Activated CD4-positive, alpha-beta T cell treated with anti-CD3 and anti-CD28 coated beads, Interleukin-2, amount 10 ng/mL, durations not matched to agents 24 days and 14 days (primary cell): ENCODE measurements around the gene RSAD1. TPM values are rescaled to one million over a fixed set of nuclear protein-coding genes. Genes with fewer than 3 reads are reported as not detected.

Source experiments
- DNase-seq: peaks from one replicate; pipeline ENCODE4 v3.0.0; 2022
- H3K27ac Mint-ChIP-seq: one replicate; pipeline ENCODE4 v1.8.0; 2022; ENCODE audit warnings: mild to moderate bottlenecking, mixed read lengths
- H3K27me3 Mint-ChIP-seq: one replicate; pipeline ENCODE4 v1.8.0; 2022; ENCODE audit warnings: mixed read lengths
- H3K36me3 Mint-ChIP-seq: one replicate; pipeline ENCODE4 v1.8.0; 2022; ENCODE audit warnings: low read depth, mild to moderate bottlenecking, mixed read lengths
- H3K4me1 Mint-ChIP-seq: one replicate; pipeline ENCODE4 v1.8.0; 2021; ENCODE audit warnings: mixed read lengths
- H3K4me3 Mint-ChIP-seq: one replicate; pipeline ENCODE4 v1.8.0; 2022; ENCODE audit warnings: mild to moderate bottlenecking, moderate library complexity, mixed read lengths
- H3K9me3 Mint-ChIP-seq: one replicate; pipeline ENCODE4 v1.8.0; 2021; ENCODE audit warnings: mixed read lengths
- intact Hi-C: fragments of 100-400 bp; cut with micrococcal nuclease; formaldehyde crosslinking; loops from one replicate; pipeline ENCODE4 v1.15.1; 2023
- total RNA-seq: library from RNA; stranded (reverse); gene quantifications from 2 replicates; pipeline ENCODE4 v1.2.3, GENCODE V29; 2022

Gene RSAD1
- total RNA-seq, 1 donor from 2014 or later = 53.6 TPM

DNA sequence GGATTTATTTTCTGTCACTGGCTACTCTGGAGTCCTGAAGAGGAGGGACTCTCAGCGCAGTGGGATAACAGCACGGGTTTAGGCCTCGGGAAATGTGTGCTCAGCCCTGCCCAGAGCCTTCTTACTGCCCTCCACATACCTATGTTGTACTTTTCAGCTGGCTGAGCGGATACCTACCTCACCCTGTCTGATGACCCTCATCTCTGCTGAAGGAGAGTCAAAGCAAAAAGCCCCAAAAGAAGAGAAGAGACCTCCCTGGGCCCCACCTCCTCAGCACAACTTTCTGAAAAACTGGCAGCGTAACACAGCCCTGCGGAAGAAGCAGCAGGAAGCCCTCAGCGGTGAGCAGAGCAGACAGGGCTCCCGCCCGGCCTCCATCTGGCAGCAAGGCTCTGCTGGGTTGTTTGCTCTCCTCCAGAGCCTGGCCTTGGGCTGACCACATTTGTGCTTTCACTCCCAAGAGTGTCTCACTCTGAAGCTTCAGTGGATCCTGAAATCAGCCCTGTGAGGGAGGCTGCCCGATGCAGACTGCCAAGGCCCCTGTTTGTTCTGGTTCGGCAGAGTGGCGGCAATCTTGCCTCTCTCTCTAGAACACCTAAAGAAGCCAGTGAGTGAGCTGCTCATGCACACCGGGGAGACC is 39.8 kb downstream of the RSAD1 start:
- no peak for DNase-seq
- Mint-ChIP-seq H3K36me3 (no peaks in the 10 kb centered on the region), H3K4me3 (no peak overlapping the region), H3K9me3 (no peaks in the 10 kb centered on the region), H3K27ac (no peak overlapping the region), H3K4me1 (peaks cover 7% of the 10 kb centered on the region), H3K27me3 (no peaks in the 10 kb centered on the region)
- intact Hi-C loops = no loop called here

- Mint-ChIP-seq H3K4me1 (peaks cover 7% of the 10 kb centered on the region), H3K9me3 (no peaks in the 10 kb centered on the region), H3K27ac (no peak overlapping the region), H3K36me3 (no peaks in the 10 kb centered on the region), H3K27me3 (no peaks in the 10 kb centered on the region), H3K4me3 (no peak overlapping the region)
- DNase-seq = no peak
- intact Hi-C loops = no loop called here
These were observed 40.6 kb downstream of the RSAD1 start for GRCh38 chr17:50519141-50519834.

DNA sequence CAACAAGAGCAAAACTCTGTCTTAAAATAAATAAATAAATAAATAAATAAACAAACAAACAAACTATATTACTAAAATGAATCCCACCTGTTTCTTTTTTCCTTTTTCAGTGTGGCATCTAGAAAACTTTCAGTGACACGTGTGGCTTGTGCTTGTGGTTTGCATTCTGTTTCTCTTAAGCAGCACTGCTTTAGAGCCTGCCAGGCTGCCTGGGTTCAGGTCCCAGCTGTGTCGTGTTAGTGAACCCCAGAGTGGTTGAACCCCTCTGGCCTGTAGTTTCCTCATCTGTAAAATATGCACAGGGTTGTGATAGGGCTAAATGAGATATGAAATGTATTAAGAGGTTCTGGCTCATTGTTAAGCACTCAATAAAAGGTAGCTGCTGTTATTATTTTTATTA is 41.8 kb downstream of the RSAD1 start:
- peaks cover 7% of the 10 kb centered on the region for H3K4me1 Mint-ChIP-seq
- intact Hi-C loops = no loop called here
- no peak overlapping the region for H3K27ac Mint-ChIP-seq
- no peaks in the 10 kb centered on the region for H3K27me3 Mint-ChIP-seq
- no peak for DNase-seq
- H3K4me3 Mint-ChIP-seq = no peak overlapping the region
- no peaks in the 10 kb centered on the region for H3K36me3 Mint-ChIP-seq
- no peaks in the 10 kb centered on the region for H3K9me3 Mint-ChIP-seq

DNA sequence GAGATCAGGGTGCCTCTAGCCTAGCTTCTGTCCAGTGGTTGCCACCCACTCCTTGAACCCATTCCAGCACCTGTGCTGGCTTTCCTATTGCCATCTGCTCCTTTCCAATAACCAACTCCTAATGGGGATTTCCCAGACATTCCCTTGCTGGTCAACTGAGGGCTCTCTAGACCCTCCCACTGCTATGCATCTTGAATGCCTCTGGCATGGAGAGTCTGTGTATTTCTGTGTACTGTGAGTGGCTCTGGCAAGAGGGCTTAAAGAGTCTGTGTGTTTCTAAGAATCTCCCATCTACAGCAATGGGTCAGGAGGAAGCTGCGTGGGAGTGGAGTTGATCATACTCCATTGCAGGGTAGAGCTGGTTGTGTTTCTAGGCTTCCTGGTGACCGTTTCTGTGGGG is 42.9 kb downstream of the RSAD1 start:
- Mint-ChIP-seq H3K4me3 (no peak overlapping the region), H3K9me3 (no peaks in the 10 kb centered on the region), H3K27ac (no peak overlapping the region), H3K4me1 (peaks cover 7% of the 10 kb centered on the region), H3K36me3 (no peaks in the 10 kb centered on the region), H3K27me3 (no peaks in the 10 kb centered on the region)
- intact Hi-C loops = no loop called here
- DNase-seq = no peak

DNA sequence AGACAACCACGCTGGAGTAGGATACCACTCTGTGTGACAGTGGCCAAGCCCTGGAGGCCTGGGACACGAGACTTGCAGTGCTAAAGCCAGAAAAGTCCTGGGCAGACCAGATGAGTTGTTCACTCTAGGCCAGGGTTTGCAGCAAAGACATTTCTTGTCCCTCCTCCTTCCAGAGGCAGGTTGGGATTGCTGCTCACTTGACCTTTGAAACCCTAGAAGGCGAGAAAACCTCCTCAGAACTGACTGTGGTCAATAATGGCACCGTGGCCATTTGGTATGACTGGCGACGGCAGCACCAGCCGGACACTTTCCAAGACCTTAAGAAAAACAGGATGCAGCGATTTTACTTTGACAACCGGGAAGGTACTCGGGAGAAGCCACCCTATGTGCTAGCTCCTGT is 44.1 kb downstream of the RSAD1 start:
- H3K36me3 Mint-ChIP-seq = no peaks in the 10 kb centered on the region
- no peaks in the 10 kb centered on the region for H3K27me3 Mint-ChIP-seq
- H3K27ac Mint-ChIP-seq = no peak overlapping the region
- no peak for DNase-seq
- intact Hi-C loops = no loop called here
- no peak overlapping the region for H3K4me3 Mint-ChIP-seq
- H3K4me1 Mint-ChIP-seq = peaks cover 2% of the 10 kb centered on the region
- no peaks in the 10 kb centered on the region for H3K9me3 Mint-ChIP-seq

DNA sequence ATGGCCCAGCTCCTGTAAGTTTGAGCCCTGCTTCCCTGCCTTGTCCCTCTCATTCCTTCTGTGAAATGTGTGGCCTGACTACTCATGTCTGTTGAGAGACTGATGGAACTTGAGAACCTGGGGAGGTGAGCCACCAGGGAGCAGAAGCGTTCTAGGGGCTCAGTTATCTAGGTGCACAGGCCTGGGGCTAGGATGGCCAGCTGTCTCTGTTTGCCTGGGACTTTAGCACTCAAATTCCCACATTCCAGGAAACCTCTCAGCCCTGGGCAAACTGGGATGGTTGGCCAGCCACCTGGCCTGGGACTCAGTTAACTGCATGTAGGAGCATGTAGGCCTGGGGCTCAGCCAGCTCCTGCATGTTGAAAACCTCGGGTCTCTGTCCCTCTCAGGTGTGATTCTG is 44.5 kb downstream of the RSAD1 start:
- peaks cover 2% of the 10 kb centered on the region for H3K4me1 Mint-ChIP-seq
- no peaks in the 10 kb centered on the region for H3K9me3 Mint-ChIP-seq
- H3K27me3 Mint-ChIP-seq = no peaks in the 10 kb centered on the region
- H3K27ac Mint-ChIP-seq = no peak overlapping the region
- DNase-seq = no peak
- intact Hi-C loops = no loop called here
- no peak overlapping the region for H3K4me3 Mint-ChIP-seq
- H3K36me3 Mint-ChIP-seq = no peaks in the 10 kb centered on the region

- Mint-ChIP-seq H3K27ac (no peak overlapping the region), H3K4me3 (no peak overlapping the region), H3K27me3 (no peaks in the 10 kb centered on the region), H3K36me3 (no peaks in the 10 kb centered on the region), H3K9me3 (no peaks in the 10 kb centered on the region), H3K4me1 (peaks cover 2% of the 10 kb centered on the region)
- DNase-seq = no peak
- intact Hi-C loops = no loop called here
These were observed 46.2 kb downstream of the RSAD1 start for GRCh38 chr17:50524838-50525237.

DNA sequence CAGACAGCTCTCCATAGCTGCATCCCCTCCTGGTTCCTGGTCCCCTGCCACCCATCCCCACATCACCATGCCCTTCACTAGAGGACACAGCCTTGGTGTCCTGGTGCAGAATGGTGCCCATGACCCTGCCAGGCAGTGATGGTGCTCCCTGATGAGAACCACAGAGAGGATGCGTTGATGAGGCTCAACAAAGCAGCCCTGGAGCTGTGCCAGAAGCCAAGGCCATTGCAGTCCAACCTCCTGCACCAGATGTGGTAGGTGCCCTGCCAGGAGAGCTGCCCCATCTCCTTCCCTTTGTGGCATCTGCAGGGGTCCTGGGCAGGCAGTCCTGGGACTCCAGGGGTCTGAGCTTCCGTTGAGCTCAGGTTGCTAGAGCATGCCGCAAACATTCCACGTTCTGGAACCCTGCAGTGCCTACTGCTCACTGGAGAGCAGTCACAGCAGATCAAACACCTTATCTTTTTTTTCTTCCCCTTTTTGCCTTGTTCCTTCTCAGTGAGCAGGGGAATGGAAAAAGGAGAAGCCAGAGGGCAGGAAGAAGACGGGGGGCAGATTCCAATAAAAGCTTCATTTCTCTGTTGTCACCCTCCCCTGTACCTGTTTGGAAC is 48.6 kb downstream of the RSAD1 start:
- Mint-ChIP-seq H3K27me3 (peaks cover 14% of the 10 kb centered on the region), H3K4me1 (no peaks in the 10 kb centered on the region), H3K4me3 (no peak overlapping the region), H3K27ac (no peak overlapping the region), H3K9me3 (no peaks in the 10 kb centered on the region), H3K36me3 (no peaks in the 10 kb centered on the region)
- DNase-seq = no peak
- intact Hi-C loops = no loop called here

- Mint-ChIP-seq H3K27me3 (peaks cover 19% of the 10 kb centered on the region), H3K4me1 (no peaks in the 10 kb centered on the region), H3K36me3 (no peaks in the 10 kb centered on the region), H3K27ac (no peak overlapping the region), H3K9me3 (no peaks in the 10 kb centered on the region), H3K4me3 (no peak overlapping the region)
- intact Hi-C loops = no loop called here
- DNase-seq = no peak
These were observed 49.4 kb downstream of the RSAD1 start for GRCh38 chr17:50527949-50528474.

- H3K36me3 Mint-ChIP-seq = no peaks in the 10 kb centered on the region
- intact Hi-C loops = no loop called here
- peaks cover 8% of the 10 kb centered on the region for H3K4me1 Mint-ChIP-seq
- no peaks in the 10 kb centered on the region for H3K9me3 Mint-ChIP-seq
- no peak overlapping the region for H3K4me3 Mint-ChIP-seq
- no peak overlapping the region for H3K27ac Mint-ChIP-seq
- DNase-seq = no peak
- H3K27me3 Mint-ChIP-seq = peaks cover 36% of the 10 kb centered on the region
These were observed 51.2 kb downstream of the RSAD1 start for GRCh38 chr17:50529849-50530248.

GRCh38 chr17:50531428-50532025 is 52.9 kb downstream of the RSAD1 start:
- Mint-ChIP-seq H3K9me3 (no peaks in the 10 kb centered on the region), H3K27me3 (peaks cover 39% of the 10 kb centered on the region), H3K4me1 (peaks cover 8% of the 10 kb centered on the region), H3K27ac (no peak overlapping the region), H3K36me3 (no peaks in the 10 kb centered on the region), H3K4me3 (no peak overlapping the region)
- intact Hi-C loops = no loop called here
- no peak for DNase-seq

DNA sequence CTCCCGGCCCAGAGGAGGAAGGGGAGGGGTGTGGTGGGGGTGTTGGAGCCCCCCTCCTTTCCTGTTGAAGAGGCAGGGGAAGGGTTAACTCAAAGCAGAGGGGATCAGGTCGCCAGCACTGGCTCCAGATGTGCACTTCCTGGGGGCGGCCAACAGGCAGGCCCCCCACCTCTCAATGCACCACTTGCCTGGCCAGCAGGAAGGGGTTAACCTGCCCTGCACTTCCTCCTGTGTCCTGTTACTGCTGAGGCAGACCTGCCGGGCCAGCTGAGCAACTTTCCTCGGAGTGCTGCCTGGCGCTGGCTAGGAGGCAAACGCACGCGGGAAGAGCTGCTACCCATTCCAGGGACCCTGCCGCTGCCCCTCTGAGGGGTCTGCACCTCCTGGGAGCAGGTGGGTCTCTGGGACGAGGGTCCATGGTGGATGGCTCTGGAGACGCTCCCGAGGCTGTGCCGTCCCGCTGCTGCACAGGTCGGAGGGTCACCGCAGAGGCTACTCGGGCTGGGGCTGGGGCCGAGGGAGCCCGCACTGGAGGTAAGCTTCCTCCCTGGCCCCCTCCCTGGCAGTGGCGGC is 53.9 kb downstream of the RSAD1 start, which contains the start of gene EPN3:
Gene EPN3, plus strand, starts transcription at position 284 of the 573 bp plus-strand sequence. CDS start 3,822 bp downstream, outside the sequence.
- Mint-ChIP-seq H3K27ac (no peak within 1 kb of the TSS), H3K36me3 (no peaks in the 10 kb centered on the region), H3K4me3 (no peak within 1 kb of the TSS), H3K27me3 (peaks cover 39% of the 10 kb centered on the region), H3K9me3 (no peaks in the 10 kb centered on the region), H3K4me1 (peaks cover 8% of the 10 kb centered on the region)
- DNase-seq = no peak
- intact Hi-C loops = no loop called here

- Mint-ChIP-seq H3K4me3 (no peak overlapping the region), H3K27ac (no peak overlapping the region), H3K9me3 (no peaks in the 10 kb centered on the region), H3K36me3 (no peaks in the 10 kb centered on the region), H3K27me3 (peaks cover 39% of the 10 kb centered on the region), H3K4me1 (peaks cover 8% of the 10 kb centered on the region)
- no peak for DNase-seq
- intact Hi-C loops = no loop called here
These were observed 54.5 kb downstream of the RSAD1 start for GRCh38 chr17:50533185-50533584.

GRCh38 chr17:50533720-50534148 is 55.1 kb downstream of the RSAD1 start:
- no peak for DNase-seq
- no peaks in the 10 kb centered on the region for H3K9me3 Mint-ChIP-seq
- H3K4me3 Mint-ChIP-seq = no peak overlapping the region
- peaks cover 8% of the 10 kb centered on the region for H3K4me1 Mint-ChIP-seq
- no peak overlapping the region for H3K27ac Mint-ChIP-seq
- peaks cover 39% of the 10 kb centered on the region for H3K27me3 Mint-ChIP-seq
- intact Hi-C loops = no loop called here
- H3K36me3 Mint-ChIP-seq = no peaks in the 10 kb centered on the region
